Endodermal cell (in vitro differentiated cells): Measurements from ENCODE around the gene C11orf52. TPM values are rescaled to one million over a fixed set of nuclear protein-coding genes. Genes with fewer than 3 reads are reported as not detected.

Source experiments
- DNase-seq: peaks from one replicate; pipeline ENCODE4 v3.0.0-alpha.2; 2017
- H3K27ac ChIP-seq: 2 replicates; pipeline ENCODE4 v1.5.1; 2013; ENCODE audit warnings: mild to moderate bottlenecking, low read depth, low read length, moderate library complexity
- H3K27me3 ChIP-seq: 2 replicates; pipeline ENCODE4 v1.6.1; 2013; ENCODE audit warnings: mild to moderate bottlenecking, low read length, moderate library complexity; ENCODE audit not compliant: insufficient read depth, control insufficient read depth, poor library complexity, severe bottlenecking
- H3K36me3 ChIP-seq: 2 replicates; pipeline ENCODE4 v1.7.0; 2013; ENCODE audit warnings: mild to moderate bottlenecking, low read length, moderate library complexity; ENCODE audit not compliant: control insufficient read depth, insufficient read depth
- H3K4me1 ChIP-seq: one replicate; pipeline ENCODE4 v1.7.0; 2013; ENCODE audit warnings: low read length; ENCODE audit not compliant: control insufficient read depth, insufficient read depth
- H3K4me3 ChIP-seq: 2 replicates; pipeline ENCODE4 v1.5.1; 2013; ENCODE audit warnings: mild to moderate bottlenecking, low read length, moderate library complexity
- H3K9ac ChIP-seq: 2 replicates; pipeline ENCODE4 v1.6.1; 2013; ENCODE audit warnings: mild to moderate bottlenecking, low read length, moderate library complexity; ENCODE audit not compliant: poor library complexity, severe bottlenecking; ENCODE audit errors: extremely low read depth
- H3K9me3 ChIP-seq: 2 replicates; pipeline ENCODE4 v1.6.1; 2013; ENCODE audit warnings: mild to moderate bottlenecking, low read length, moderate library complexity; ENCODE audit not compliant: control insufficient read depth
- H3K27ac Mint-ChIP-seq: 2 replicates; pipeline ENCODE4 v1.8.0; 2020; ENCODE audit warnings: mixed read lengths
- H3K27me3 Mint-ChIP-seq: 2 replicates; pipeline ENCODE4 v1.8.0; 2021; ENCODE audit warnings: mild to moderate bottlenecking, mixed read lengths; ENCODE audit not compliant: insufficient read depth
- H3K36me3 Mint-ChIP-seq: 2 replicates; pipeline ENCODE4 v1.8.0; 2020; ENCODE audit warnings: low read depth, mixed read lengths
- H3K4me1 Mint-ChIP-seq: 2 replicates; pipeline ENCODE4 v1.8.0; 2020; ENCODE audit warnings: mixed read lengths
- H3K4me3 Mint-ChIP-seq: 2 replicates; pipeline ENCODE4 v1.8.0; 2020; ENCODE audit warnings: mild to moderate bottlenecking, moderate library complexity, mixed read lengths
- H3K9me3 Mint-ChIP-seq: 2 replicates; pipeline ENCODE4 v1.8.0; 2020; ENCODE audit warnings: mild to moderate bottlenecking, mixed read lengths
- WGBS, 2 experiments: methylation state at CpG; one replicate each; pipeline versions ENCODE4 v1.1.5 to v1.1.7; 2013; ENCODE audit warnings: missing lambda C conversion rate in 2 of 2, mixed read lengths in 1 of 2; ENCODE audit not compliant: insufficient coverage in 1 of 2, insufficient read length in 1 of 2; 5-methylcytosine and 5-hydroxymethylcytosine counted together
- total RNA-seq, 2 donors: library from RNA; stranded (reverse); fragmentation: NEBNext Ultra II Directional in 1 of 2; extraction: Animal tissue kit (Norgen Biotek cat#: 25700) in 1 of 2; gene quantifications; 2 replicates in 1 of 2; 3 replicates in 1 of 2; pipeline ENCODE4 v1.2.1, GENCODE V29; 2021
- TF ChIP-seq, protein P1 (sequence below): fragments of 200-600 bp; sonication (generic); conservative IDR thresholded peaks from 2 replicates; pipeline ENCODE4 v1.5.0; 2021; ENCODE audit warnings: antibody characterized with exemption, mild to moderate bottlenecking

The C11orf52 gene
- total RNA-seq, 2 donors from 2014 or later, result 2.6 to 3.8 TPM

- Mint-ChIP-seq H3K27me3 (no peaks in the 10 kb centered on the region), H3K36me3 (no peaks in the 10 kb centered on the region), H3K4me3 (no peak overlapping the region), H3K4me1 (peaks cover 31% of the 10 kb centered on the region), H3K9me3 (peaks cover under 1% of the 10 kb centered on the region), H3K27ac (no peak overlapping the region)
- no peaks in the 10 kb centered on the region for H3K4me1 ChIP-seq
- H3K36me3 ChIP-seq, result no peaks in the 10 kb centered on the region
- WGBS, 2 experiments, result 88 to 92% methylated on average over 1 to 3 of the region's 3 CpGs
- TF ChIP-seq, protein P1, sequence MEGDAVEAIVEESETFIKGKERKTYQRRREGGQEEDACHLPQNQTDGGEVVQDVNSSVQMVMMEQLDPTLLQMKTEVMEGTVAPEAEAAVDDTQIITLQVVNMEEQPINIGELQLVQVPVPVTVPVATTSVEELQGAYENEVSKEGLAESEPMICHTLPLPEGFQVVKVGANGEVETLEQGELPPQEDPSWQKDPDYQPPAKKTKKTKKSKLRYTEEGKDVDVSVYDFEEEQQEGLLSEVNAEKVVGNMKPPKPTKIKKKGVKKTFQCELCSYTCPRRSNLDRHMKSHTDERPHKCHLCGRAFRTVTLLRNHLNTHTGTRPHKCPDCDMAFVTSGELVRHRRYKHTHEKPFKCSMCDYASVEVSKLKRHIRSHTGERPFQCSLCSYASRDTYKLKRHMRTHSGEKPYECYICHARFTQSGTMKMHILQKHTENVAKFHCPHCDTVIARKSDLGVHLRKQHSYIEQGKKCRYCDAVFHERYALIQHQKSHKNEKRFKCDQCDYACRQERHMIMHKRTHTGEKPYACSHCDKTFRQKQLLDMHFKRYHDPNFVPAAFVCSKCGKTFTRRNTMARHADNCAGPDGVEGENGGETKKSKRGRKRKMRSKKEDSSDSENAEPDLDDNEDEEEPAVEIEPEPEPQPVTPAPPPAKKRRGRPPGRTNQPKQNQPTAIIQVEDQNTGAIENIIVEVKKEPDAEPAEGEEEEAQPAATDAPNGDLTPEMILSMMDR, result no peak
- H3K4me3 ChIP-seq, result no peak overlapping the region
- H3K9me3 ChIP-seq, result peaks cover 6% of the 10 kb centered on the region
- no peaks in the 10 kb centered on the region for H3K27me3 ChIP-seq
- DNase-seq, result no peak
- H3K9ac ChIP-seq, result no peak overlapping the region
- no peak overlapping the region for H3K27ac ChIP-seq
Measured at GRCh38 chr11:111946499-111946898, 27.8 kb downstream of the C11orf52 start.

GRCh38 chr11:111947143-111947542 is 28.4 kb downstream of the C11orf52 start:
- no peak for DNase-seq
- no peak overlapping the region for H3K4me3 ChIP-seq
- H3K36me3 ChIP-seq, result no peaks in the 10 kb centered on the region
- TF ChIP-seq, protein P1, result no peak
- peaks cover 6% of the 10 kb centered on the region for H3K9me3 Mint-ChIP-seq
- H3K4me1 ChIP-seq, result no peaks in the 10 kb centered on the region
- no peaks in the 10 kb centered on the region for H3K36me3 Mint-ChIP-seq
- no peak overlapping the region for H3K4me3 Mint-ChIP-seq
- H3K4me1 Mint-ChIP-seq, result peaks cover 31% of the 10 kb centered on the region
- no peaks in the 10 kb centered on the region for H3K27me3 ChIP-seq
- H3K27me3 Mint-ChIP-seq, result no peaks in the 10 kb centered on the region
- no peak overlapping the region for H3K27ac Mint-ChIP-seq
- peaks cover 7% of the 10 kb centered on the region for H3K9me3 ChIP-seq
- H3K9ac ChIP-seq, result no peak overlapping the region
- H3K27ac ChIP-seq, result no peak overlapping the region

GRCh38 chr11:111949519-111950426 is 31.1 kb downstream of the C11orf52 start:
- 84 to 98% methylated on average over 6 to 7 of the region's 7 CpGs for WGBS, 2 experiments

More at GRCh38 chr11:111949519-111950426, 31.1 kb downstream of the C11orf52 start:
- H3K36me3 ChIP-seq, result no peaks in the 10 kb centered on the region
- no peaks in the 10 kb centered on the region for H3K27me3 ChIP-seq
- Mint-ChIP-seq H3K27ac (no peak overlapping the region), H3K27me3 (no peaks in the 10 kb centered on the region), H3K4me3 (no peak overlapping the region), H3K36me3 (peaks cover 4% of the 10 kb centered on the region), H3K4me1 (peaks cover 20% of the 10 kb centered on the region), H3K9me3 (peaks cover 19% of the 10 kb centered on the region)
- TF ChIP-seq, protein P1, result no peak
- H3K9ac ChIP-seq, result no peak overlapping the region
- H3K27ac ChIP-seq, result no peak overlapping the region
- H3K4me3 ChIP-seq, result no peak overlapping the region
- no peak for DNase-seq
- peaks cover 7% of the 10 kb centered on the region for H3K9me3 ChIP-seq
- no peaks in the 10 kb centered on the region for H3K4me1 ChIP-seq
